Measurements from ENCODE around the gene MPPED2.

- TF ChIP-seq CTCF (IDR thresholded peaks at IDR 0.05): no peak
- no peak for TF ChIP-seq POLR2A (IDR thresholded peaks at IDR 0.05)
Measured at GRCh38 chr11:30395751-30396150, 190.4 kb downstream of the MPPED2 start.
